GDM1 (cell line): ENCODE results near the gene PREB.
"Not testable (repeated sequence)": the region's sequence is repeated elsewhere in the genome, so short reads cannot be mapped to it uniquely, and the experiment has no call there.

ENCODE experiments used
- DNase-seq: peaks from one replicate; lab custom pipeline; 2025; lab: John Stamatoyannopoulos, UW

Gene PREB, protein sequence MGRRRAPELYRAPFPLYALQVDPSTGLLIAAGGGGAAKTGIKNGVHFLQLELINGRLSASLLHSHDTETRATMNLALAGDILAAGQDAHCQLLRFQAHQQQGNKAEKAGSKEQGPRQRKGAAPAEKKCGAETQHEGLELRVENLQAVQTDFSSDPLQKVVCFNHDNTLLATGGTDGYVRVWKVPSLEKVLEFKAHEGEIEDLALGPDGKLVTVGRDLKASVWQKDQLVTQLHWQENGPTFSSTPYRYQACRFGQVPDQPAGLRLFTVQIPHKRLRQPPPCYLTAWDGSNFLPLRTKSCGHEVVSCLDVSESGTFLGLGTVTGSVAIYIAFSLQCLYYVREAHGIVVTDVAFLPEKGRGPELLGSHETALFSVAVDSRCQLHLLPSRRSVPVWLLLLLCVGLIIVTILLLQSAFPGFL

DNA sequence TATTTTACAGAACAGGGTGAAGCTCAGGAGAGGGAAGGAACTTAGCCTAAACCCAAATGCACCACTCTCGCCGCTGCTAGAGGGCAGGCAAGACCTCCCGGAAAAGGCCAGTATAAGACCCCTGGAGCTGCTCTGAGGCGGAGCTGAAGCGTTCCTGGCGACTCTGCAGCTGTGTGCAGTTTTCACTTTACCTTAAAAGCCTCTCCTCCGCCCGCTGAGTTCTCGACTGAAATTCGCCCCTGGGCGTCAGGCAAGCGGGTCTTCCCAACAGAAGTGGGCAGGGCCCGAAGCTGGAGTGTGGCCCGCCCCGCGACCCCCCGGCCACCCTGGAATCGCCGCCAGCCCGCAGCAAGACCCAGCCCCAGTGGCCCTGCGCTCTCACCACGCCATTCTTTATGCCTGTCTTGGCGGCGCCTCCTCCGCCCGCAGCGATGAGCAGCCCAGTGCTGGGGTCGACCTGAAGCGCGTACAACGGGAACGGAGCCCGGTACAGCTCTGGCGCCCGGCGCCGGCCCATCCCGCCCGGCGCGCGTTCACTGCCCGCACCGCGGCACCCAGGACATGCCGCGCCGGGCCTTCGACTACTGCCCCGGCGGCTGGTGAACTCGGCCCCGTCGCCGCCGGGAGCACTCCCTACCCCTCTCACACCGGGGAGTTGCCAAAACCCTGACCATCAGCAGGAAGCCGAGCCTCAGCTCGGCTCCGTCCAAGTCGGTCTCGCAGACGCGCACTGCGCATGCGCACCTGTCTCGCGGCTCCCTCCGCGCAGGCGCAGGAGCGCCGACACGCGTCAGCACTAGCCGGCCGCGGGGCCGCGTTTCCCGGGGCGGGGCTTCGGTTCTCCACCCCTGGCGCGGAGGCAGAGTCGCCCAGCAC is at the start of gene PREB:
PREB (minus strand) TSS at position 732 of the 876 bp plus-strand sequence; CDS start at position 517, 215 bp downstream.
- peak; percentile 95 for DNase-seq

- DNase-seq, result no peak
Measured at GRCh38 chr2:27184115-27184514, 49.7 kb upstream of the PREB start.

GRCh38 chr2:27182346-27182745 is 47.9 kb upstream of the PREB start:
- DNase-seq, result no peak

DNA sequence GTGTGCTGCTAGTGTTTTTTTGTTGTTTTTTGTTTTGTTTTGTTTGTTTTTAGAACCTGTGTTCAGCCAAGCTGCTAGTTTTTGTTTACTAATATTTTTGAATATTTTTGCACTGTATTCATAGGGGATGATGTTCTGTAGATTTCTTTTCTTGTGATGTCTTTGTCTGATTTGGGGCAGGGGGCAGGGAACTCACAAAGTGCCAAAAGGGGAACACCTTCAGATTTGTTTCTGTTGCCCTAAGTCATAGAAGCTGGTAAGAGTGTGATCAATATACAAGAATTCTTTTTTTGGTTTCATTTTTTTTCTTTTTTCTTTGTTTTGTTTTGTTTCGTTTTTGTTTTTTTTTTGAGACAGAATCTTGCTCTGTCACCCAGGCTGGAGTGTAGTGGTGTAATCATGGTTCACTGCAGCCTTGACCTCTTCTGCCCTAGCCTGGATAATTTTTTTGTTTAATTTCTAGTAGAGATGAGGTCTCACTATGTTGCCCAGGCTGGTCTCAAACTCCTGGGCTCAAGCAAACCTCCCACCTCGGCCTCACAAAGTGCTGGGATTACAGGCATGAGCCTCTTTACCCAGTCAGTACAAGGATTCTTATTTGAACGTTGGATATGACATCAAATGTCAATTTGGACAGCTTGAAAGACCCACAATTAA is 45.0 kb upstream of the PREB start:
- no peak for DNase-seq

DNA sequence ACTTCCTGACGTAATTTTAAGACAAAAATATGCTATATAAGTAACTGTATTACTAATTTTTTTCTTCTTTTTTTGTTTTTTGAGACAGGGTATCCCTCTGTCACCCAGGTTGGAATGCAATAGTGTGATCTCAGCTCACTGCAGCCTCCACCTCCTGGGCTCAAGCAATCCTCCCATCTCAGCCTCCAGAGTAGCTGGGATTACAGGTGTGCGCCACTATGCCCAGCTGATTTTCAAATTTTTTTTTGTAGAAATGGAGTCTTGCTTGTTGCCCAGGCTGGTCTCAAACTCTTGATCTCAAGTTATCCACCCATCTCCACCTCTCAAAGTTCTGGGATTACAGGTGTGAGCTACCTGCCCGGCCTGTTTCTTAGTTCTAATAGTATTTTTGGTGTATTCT is 44.0 kb upstream of the PREB start:
- no peak for DNase-seq

DNA sequence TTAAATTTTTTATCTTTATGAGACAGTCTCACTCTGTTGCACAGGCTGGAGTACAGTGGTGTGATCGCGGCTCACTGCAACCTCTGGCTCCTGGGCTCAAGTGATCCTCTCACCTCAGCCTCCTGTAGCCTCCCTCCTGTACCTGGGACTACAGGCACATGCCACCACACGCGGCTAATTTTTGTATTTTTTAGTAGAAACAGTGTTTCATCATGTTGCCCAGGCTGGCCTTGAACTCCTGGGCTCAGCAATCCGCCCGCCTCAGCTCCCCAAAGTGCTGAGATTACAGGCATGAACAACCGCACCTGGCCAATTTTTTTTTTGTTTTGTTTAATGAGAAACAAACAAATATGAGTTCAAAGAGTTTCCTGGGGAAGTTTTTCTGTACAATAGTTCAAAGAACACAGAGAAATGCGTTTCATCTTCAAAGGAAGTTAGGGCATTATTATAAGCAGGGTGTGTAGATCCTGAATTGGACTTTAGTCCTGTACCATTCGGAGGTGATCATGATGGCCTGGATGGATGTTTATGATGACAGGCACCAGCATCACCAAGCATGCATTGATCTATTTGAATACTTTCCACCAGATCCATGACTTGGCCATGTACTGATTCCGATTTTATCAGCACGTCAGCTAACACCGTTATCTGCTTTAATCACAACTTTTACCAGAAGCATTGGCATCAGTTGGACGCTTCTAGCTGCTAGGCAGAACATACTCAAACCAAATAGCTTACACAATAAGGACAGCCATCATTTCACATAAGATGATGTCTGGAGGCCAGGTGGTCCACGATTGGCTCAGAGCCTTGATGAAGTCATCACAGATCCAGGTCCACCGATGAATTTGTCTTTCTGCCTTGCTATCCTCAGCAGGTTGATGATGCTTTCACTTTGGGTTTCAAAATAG is 43.3 kb upstream of the PREB start:
- no peak for DNase-seq

DNA sequence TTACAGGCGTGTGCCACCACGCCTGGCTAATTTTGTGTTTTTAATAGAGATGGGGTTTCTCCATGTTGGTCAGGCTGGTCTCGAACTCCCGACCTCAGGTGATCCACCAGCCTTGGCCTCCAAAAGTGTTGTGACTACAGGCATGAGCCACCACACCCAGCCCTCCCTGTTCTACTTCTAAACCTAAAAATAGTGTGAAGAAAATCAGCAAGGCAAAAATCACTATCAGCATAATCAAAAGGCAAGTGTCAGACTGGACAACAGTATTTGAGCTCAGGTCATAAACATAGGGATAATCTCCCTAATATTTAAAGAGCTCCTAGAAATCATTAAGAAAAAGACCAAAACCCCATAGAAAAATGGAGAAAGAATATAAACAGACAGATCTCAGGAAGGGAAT is 41.3 kb upstream of the PREB start:
- DNase-seq, result not testable (repeated sequence)

GRCh38 chr2:27175330-27175729 is 40.9 kb upstream of the PREB start:
- no peak for DNase-seq

DNA sequence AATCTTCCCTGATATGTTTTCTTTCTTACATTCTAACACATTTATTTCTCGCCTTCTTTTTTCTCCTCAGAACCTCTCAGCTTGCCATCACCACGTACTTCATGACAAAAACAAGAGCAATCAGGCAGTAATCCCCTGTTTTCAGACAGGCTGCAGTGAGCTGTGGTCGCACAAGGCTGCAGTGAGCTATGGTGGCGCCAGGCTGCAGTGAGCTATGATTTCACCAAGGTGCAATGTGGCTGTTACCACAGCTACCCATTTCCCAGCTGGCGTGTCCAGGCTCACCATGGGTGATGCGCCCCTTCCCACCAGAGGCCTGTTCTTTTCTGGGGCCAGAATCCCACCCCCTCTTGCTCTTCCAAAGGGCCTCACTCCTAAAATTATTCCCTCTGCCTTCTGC is 40.2 kb upstream of the PREB start:
- DNase-seq, result no peak

DNA sequence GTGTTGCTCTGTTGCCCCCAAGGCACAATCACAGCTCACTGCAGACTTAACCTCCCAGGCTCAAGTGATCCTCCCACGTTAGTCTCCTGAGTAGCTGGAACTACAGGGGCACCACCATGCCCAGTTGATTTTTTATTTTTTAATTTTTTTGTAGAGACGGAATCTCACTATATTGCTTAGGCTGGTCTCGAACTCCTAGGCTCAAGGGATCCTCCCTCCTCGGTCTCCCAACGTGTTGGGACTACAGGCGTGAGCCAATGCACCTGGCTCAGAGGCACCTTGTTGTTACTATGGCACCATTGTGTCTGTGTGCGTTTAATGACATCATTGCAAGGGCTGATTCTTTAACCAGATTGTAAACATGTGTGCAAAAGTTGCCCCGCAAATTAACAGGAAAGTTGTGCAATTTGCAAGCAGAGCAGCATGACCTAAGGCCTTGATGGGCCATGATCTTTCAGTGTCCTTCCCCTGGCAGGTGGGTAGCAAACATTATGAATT is 37.0 kb upstream of the PREB start:
- no peak for DNase-seq

DNA sequence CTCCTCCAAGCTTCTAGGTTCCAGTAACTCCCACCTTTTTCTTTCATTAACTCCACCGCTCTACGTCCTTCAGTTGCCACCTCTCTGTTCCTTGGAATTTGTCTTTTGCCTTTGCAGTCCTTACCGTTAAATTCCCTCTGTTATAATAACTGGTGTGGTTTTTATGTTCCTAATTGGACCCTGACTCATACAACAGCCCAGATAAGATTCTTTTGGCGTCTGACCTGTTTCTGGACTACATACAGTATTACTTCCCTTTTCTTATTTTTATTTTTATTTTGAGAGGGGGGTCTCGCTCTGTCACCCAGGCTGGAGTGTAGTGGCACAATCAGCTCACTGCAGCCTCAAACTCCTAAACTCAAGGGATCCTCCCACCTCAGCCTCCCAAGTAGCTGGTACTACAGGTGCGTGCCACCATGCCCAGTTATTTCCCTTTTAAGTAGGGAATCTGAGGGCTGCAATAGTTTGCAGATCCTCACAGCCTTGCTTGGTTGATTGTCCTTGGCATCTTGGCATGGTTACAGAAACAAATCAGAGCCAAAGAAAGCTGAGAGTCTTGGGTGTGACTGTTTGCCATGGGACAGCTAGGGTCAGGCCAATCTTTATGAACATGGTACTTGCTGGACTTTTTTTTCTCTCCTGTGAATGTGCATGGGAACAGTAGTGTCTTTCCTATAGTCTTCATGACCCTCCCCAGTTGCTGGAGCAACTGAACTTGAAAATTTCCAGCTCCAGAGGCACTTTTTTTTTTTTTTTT is 36.3 kb upstream of the PREB start:
- no peak for DNase-seq

DNA sequence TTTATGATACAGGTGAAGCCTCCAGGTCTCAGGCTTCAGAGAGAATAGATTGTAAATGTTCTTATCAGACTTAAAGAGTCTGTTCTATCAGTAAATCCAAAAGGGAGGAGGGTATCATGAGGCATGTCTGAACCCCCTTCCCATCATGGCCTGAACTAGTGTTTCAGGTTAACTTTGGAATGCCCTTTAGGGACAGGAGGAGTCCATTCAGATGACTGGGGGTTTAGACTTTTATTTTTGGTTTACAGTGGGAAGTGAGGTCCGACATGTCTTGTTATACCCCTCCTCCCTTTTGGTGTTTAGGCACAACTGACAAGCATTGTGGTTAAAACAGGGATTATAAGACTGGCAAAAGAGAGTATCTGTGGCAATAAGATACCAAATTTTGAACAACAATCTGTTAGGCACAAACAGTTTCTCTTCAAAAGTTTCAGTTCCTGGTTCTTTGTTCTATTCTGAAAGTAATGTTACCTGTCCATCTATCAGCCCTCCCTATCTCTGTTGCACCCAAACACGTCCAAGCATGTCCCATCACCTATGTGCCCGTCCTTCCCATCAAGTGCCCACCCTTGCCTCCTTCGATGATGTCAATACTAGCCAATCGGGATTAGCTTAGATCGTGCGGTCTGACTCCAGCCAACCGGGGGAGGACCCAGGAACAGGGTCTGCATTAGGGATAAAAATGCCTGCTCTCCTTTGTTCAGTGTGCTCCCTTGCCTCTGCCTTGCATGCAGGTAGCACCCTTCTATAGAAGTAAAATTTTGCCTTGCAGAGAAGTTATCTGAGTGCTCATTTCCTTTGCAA is 30.7 kb upstream of the PREB start:
- DNase-seq, result no peak

GRCh38 chr2:27162151-27163121 is 28.0 kb upstream of the PREB start:
- no peak for DNase-seq

DNA sequence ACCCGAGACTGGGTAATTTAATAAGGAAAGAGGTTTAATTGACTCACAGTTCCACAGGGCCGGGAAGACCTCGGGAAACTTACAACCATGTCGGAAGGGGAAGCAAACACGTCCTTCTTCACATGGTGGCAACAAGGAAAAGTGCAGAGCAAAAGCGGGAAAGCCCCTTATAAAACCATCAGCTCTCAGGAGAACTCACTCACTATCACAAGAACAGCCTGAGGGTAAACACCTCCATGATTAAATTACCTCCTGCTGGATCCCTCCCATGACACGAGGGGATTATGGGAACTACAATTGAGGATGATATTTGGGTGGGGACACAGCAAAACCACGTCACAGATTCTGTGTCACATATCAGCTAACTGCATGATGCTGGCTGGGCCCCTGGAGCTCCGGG is 25.8 kb upstream of the PREB start:
- DNase-seq, result no peak

- no peak for DNase-seq
Measured at GRCh38 chr2:27159271-27159670, 24.8 kb upstream of the PREB start.

DNA sequence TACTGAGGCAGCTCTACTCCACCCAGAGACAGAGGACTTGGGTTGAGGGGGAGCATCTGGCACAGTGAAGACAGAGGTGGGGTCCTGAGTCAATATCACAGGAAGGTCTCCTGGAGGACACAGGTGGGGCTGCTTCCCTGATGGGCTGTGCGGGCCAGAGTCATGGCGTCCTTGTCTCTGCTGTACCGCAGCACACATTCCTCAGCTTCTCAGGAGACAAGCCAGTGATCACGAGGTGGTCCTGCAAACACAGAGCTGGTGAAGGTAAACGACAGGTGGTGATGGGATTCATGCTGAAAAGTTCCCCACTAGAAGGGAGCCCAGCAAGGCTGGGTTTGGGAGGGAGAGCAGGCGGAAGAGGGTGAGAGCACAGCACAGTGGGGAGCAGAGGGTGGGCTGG is 24.0 kb upstream of the PREB start:
- DNase-seq, result no peak

- no peak for DNase-seq
Measured at GRCh38 chr2:27155069-27155520, 20.7 kb upstream of the PREB start.

GRCh38 chr2:27154488-27154887 is 20.1 kb upstream of the PREB start:
- DNase-seq, result no peak
